Smooth muscle cell (in vitro differentiated cells): ENCODE data around the gene COL5A1. TPM values are rescaled to one million over a fixed set of nuclear protein-coding genes. Genes with fewer than 3 reads are reported as not detected.

Experiments used
- DNase-seq: peaks from one replicate; lab custom pipeline; 2025; ENCODE audit not compliant: unreplicated experiment; lab: John Stamatoyannopoulos, UW
- H2AFZ ChIP-seq: fragments of 200-600 bp; sonication (generic); 2 replicates; pipeline ENCODE4 v1.6.0; 2016; ENCODE audit warnings: antibody characterized with exemption, low read depth, mild to moderate bottlenecking
- H3F3A ChIP-seq: fragments of 200-600 bp; sonication (generic); 2 replicates; pipeline ENCODE4 v1.6.0; 2017; ENCODE audit warnings: antibody characterized with exemption, low read depth
- H3K27ac ChIP-seq: fragments of 200-600 bp; sonication (generic); 2 replicates; pipeline ENCODE4 v1.5.1; 2016; ENCODE audit warnings: low read depth, mild to moderate bottlenecking
- H3K27me3 ChIP-seq: fragments of 200-600 bp; sonication (generic); 2 replicates; pipeline ENCODE4 v1.6.1; 2016; ENCODE audit warnings: low read depth, mild to moderate bottlenecking
- H3K36me3 ChIP-seq: fragments of 200-600 bp; sonication (generic); 2 replicates; pipeline ENCODE4 v1.5.1; 2016; ENCODE audit warnings: low read depth
- H3K4me1 ChIP-seq: fragments of 200-600 bp; sonication (generic); 2 replicates; pipeline ENCODE4 v1.5.1; 2016; ENCODE audit warnings: low read depth
- H3K4me2 ChIP-seq: fragments of 200-600 bp; sonication (generic); 2 replicates; pipeline ENCODE4 v1.6.0; 2016; ENCODE audit warnings: mild to moderate bottlenecking
- H3K4me3 ChIP-seq: fragments of 200-600 bp; sonication (generic); 2 replicates; pipeline ENCODE4 v1.5.1; 2016; ENCODE audit warnings: mild to moderate bottlenecking
- H3K79me2 ChIP-seq: fragments of 200-600 bp; sonication (generic); 2 replicates; pipeline ENCODE4 v1.6.0; 2016; ENCODE audit warnings: low read depth, mild to moderate bottlenecking
- H3K9ac ChIP-seq: fragments of 200-600 bp; sonication (generic); 2 replicates; pipeline ENCODE4 v1.6.0; 2016; ENCODE audit warnings: low read depth
- H3K9me3 ChIP-seq: fragments of 200-600 bp; sonication (generic); replicated peaks from 2 replicates; pipeline ENCODE4 v1.5.1; 2016; ENCODE audit warnings: low read depth
- H4K20me1 ChIP-seq: fragments of 200-600 bp; sonication (generic); 2 replicates; pipeline ENCODE4 v1.6.0; 2016; ENCODE audit warnings: low read depth
- CTCF ChIP-seq: fragments of 200-600 bp; sonication (generic); IDR thresholded peaks from 2 replicates; pipeline ENCODE4 v1.5.1; 2017; ENCODE audit warnings: borderline replicate concordance, mild to moderate bottlenecking, antibody characterized with exemption; ENCODE audit not compliant: insufficient read depth, poor library complexity, severe bottlenecking
- WGBS: methylation state at CpG from one replicate; pipeline ENCODE4 v1.1.7; 2016; ENCODE audit warnings: low lambda C conversion rate; 5-methylcytosine and 5-hydroxymethylcytosine counted together
- polyA plus RNA-seq: library from polyadenylated mRNA; unstranded; fragments of >200 nt; fragmentation: Nextera tagmentation; extraction: Ambion mirVana; gene quantifications from 2 replicates; pipeline ENCODE4 v1.2.1, GENCODE V29; 2016
- total RNA-seq: library from RNA; depleted of rRNA; stranded (reverse); fragments of >200 nt; gene quantifications from 2 replicates; pipeline ENCODE4 v1.2.3, GENCODE V29; 2014

Gene COL5A1
- total and polyA plus RNA-seq, 2 experiments from 2014 or later: 1,084 to 1,443 TPM

GRCh38 chr9:134629061-134629585, 12.5 kb upstream of the COL5A1 start:
- peaks cover 14% of the 10 kb centered on the region for H3K79me2 ChIP-seq
- peaks cover 23% of the 10 kb centered on the region for H3F3A ChIP-seq
- H4K20me1 ChIP-seq: no peaks in the 10 kb centered on the region
- DNase-seq: no peak
- H3K4me3 ChIP-seq: no peak overlapping the region
- no peak overlapping the region for H3K4me2 ChIP-seq
- TF ChIP-seq CTCF: no peak
- H3K4me1 ChIP-seq: peaks cover 30% of the 10 kb centered on the region
- no peaks in the 10 kb centered on the region for H3K9me3 ChIP-seq
- no peak overlapping the region for H2AFZ ChIP-seq
- no peak overlapping the region for H3K27ac ChIP-seq
- H3K9ac ChIP-seq: no peak overlapping the region
- WGBS: 94% methylated on average over 21 of the region's 21 CpGs
- no peaks in the 10 kb centered on the region for H3K27me3 ChIP-seq
- no peaks in the 10 kb centered on the region for H3K36me3 ChIP-seq

GRCh38 chr9:134629586-134630392, 11.8 kb upstream of the COL5A1 start:
- Histone ChIP-seq H3K4me3 (no peak overlapping the region), H3K27ac (no peak overlapping the region), H3K9ac (no peak overlapping the region), H2AFZ (no peak overlapping the region), H4K20me1 (no peaks in the 10 kb centered on the region), H3K4me2 (no peak overlapping the region), H3K4me1 (peaks cover 27% of the 10 kb centered on the region), H3F3A (peaks cover 19% of the 10 kb centered on the region), H3K36me3 (no peaks in the 10 kb centered on the region), H3K27me3 (no peaks in the 10 kb centered on the region), H3K9me3 (no peaks in the 10 kb centered on the region), H3K79me2 (peaks cover 14% of the 10 kb centered on the region)
- TF ChIP-seq CTCF: no peak
- 92% methylated on average over 16 of the region's 16 CpGs for WGBS
- no peak for DNase-seq

- peaks cover 14% of the 10 kb centered on the region for H3K79me2 ChIP-seq
- H3K27me3 ChIP-seq: no peaks in the 10 kb centered on the region
- no peaks in the 10 kb centered on the region for H3K36me3 ChIP-seq
- no peak overlapping the region for H3K9ac ChIP-seq
- no peak overlapping the region for H2AFZ ChIP-seq
- peaks cover 23% of the 10 kb centered on the region for H3K4me1 ChIP-seq
- no peak for TF ChIP-seq CTCF
- 97% methylated on average over 13 of the region's 13 CpGs for WGBS
- no peaks in the 10 kb centered on the region for H3K9me3 ChIP-seq
- H3F3A ChIP-seq: peaks cover 15% of the 10 kb centered on the region
- H3K4me2 ChIP-seq: no peak overlapping the region
- no peak for DNase-seq
- no peak overlapping the region for H3K4me3 ChIP-seq
- H3K27ac ChIP-seq: no peak overlapping the region
- no peaks in the 10 kb centered on the region for H4K20me1 ChIP-seq
These were observed 11.2 kb upstream of the COL5A1 start for GRCh38 chr9:134630393-134630790.
